ENCODE measurements around the gene CCDC167. TPM values are rescaled to one million over a fixed set of nuclear protein-coding genes. Genes with fewer than 3 reads are reported as not detected.

Gene CCDC167
- total RNA-seq, 1 experiment from 2014 or later: 27.8 TPM

- no peaks in the 10 kb centered on the region for H3K9me2 ChIP-seq (ENCODE audit: insufficient read depth)
- TF ChIP-seq CEBPB (IDR thresholded peaks at IDR 0.05; ENCODE audit: low read depth) (no peak), JUND (IDR thresholded peaks at IDR 0.05) (no peak), FOSL1 (IDR thresholded peaks at IDR 0.05; ENCODE audit: low read depth) (no peak), POLR2A (IDR thresholded peaks at IDR 0.05; ENCODE audit: borderline replicate concordance, extremely low read depth, insufficient read depth, insufficient read length) (no peak), YY1 (IDR thresholded peaks at IDR 0.05; ENCODE audit: extremely low read depth, insufficient replicate concordance, low read depth, low read length) (no peak), RAD21 (IDR thresholded peaks at IDR 0.05; ENCODE audit: low read depth) (no peak), CTCF (IDR thresholded peaks at IDR 0.05 in 2 of 3, conservative IDR thresholded peaks at IDR 0.05 in 1 of 3; ENCODE audit: borderline replicate concordance in 1 of 3, insufficient read depth in 1 of 3, low read depth in 2 of 3, low read length in 2 of 3) (no peak), EZH2 (IDR thresholded peaks at IDR 0.05) (no peak), CBX3 (IDR thresholded peaks at IDR 0.05; ENCODE audit: low read depth) (no peak), ATF3 (IDR thresholded peaks at IDR 0.05) (no peak)
- TF ChIP-seq, protein P1, sequence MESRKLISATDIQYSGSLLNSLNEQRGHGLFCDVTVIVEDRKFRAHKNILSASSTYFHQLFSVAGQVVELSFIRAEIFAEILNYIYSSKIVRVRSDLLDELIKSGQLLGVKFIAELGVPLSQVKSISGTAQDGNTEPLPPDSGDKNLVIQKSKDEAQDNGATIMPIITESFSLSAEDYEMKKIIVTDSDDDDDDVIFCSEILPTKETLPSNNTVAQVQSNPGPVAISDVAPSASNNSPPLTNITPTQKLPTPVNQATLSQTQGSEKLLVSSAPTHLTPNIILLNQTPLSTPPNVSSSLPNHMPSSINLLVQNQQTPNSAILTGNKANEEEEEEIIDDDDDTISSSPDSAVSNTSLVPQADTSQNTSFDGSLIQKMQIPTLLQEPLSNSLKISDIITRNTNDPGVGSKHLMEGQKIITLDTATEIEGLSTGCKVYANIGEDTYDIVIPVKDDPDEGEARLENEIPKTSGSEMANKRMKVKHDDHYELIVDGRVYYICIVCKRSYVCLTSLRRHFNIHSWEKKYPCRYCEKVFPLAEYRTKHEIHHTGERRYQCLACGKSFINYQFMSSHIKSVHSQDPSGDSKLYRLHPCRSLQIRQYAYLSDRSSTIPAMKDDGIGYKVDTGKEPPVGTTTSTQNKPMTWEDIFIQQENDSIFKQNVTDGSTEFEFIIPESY (IDR thresholded peaks at IDR 0.05; ENCODE audit: extremely low read depth, insufficient replicate concordance, low read length): no peak
- no peak overlapping the region for H3K27ac ChIP-seq (ENCODE audit: low read depth, low read length)
- H3K79me2 ChIP-seq (ENCODE audit: insufficient read depth, low read length): no peaks in the 10 kb centered on the region
- no peak overlapping the region for H2AFZ ChIP-seq (ENCODE audit: low read depth, low read length, poor library complexity, severe bottlenecking)
- H3K27me3 ChIP-seq (ENCODE audit: insufficient read depth, low read length): no peaks in the 10 kb centered on the region
- DNase-seq (ENCODE audit: low read depth, low spot score): no peak
- POLR2A ChIA-PET: no interaction called here
- H3K4me2 ChIP-seq (ENCODE audit: low read length): no peak overlapping the region
- no peaks in the 10 kb centered on the region for H3K9me3 ChIP-seq (ENCODE audit: control insufficient read depth in 1 of 2, insufficient read depth in 1 of 2, low read depth in 1 of 2, low read length in 2 of 2)
- RAD21 ChIA-PET (ENCODE audit: low non-redundant PET in 1 of 2, low total read pairs in 2 of 2, uncharacterized antibody in 2 of 2, unreplicated experiment in 2 of 2): no interaction called here
- intact Hi-C loops (cut with micrococcal nuclease): no loop called here
- no TSS peak for BruUV-seq (replicated peaks)
- peaks cover 9 to 10% of the 10 kb centered on the region in 2 experiments for H3K36me3 ChIP-seq (ENCODE audit: control insufficient read depth in 1 of 2, insufficient read depth in 2 of 2, low read length in 2 of 2)
- no peak for ATAC-seq
- H3K9ac ChIP-seq (ENCODE audit: low read length): no peak overlapping the region
- no peaks in the 10 kb centered on the region for H3K4me1 ChIP-seq (ENCODE audit: control insufficient read depth in 1 of 2, insufficient read depth in 2 of 2, low read length in 2 of 2)
- H3K4me3 ChIP-seq (replicated peaks in 1 of 2; ENCODE audit: low read depth in 1 of 2, low read length in 2 of 2): no peak overlapping the region
- no peaks in the 10 kb centered on the region for H4K20me1 ChIP-seq (ENCODE audit: insufficient read depth)
- CTCF ChIA-PET: no interaction called here
These were observed 47.2 kb downstream of the CCDC167 start for GRCh38 chr6:37452522-37452921.
